ENCODE results near the gene DMXL1. TPM values are rescaled to one million over a fixed set of nuclear protein-coding genes. Genes with fewer than 3 reads are reported as not detected.
A peak's percentile ranks its signal among the peaks of the same experiment; 100 is the strongest.

Gene DMXL1
- total RNA-seq, 3 donors from 2014 or later (not counting 1 experiment from before 2014, with no cell fraction given): 36.7 to 43.0 (median 39.9) TPM

DNA sequence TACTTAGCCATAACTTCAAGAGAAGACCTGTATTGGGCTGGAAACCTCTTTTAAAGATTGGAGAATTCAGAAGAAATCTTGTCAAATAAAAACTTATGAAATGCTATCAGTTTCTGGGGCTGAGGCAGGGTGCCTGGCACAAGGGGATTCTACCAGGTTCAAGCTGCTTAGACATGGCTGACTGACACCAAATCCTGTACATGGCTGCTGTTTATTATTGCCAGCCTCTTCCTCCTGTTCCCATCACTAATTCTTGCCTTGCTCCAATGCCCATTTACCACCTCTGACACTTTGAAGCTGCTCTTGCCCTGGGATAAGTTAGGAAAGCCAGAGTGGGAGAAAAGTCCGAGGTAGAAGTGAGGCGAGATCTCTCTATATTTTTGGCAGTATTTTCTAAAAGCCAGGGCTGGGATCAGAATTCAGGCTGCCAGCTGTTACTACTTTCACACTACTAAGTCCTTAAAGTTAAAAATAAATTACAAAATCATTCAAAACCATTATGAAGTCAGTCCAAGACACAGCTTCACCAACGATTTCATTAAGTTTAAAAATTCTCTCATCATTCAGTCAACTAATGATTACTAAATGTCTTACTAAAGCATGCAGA, 218.7 kb downstream of the DMXL1 start:
- H3K9me3 Mint-ChIP-seq: peaks cover 2% of the 10 kb centered on the region in 2 donors
- intact Hi-C loops (cut with micrococcal nuclease): loop anchor here (2.0 kb wide), 1 partner anchor 17 kb away; no protein-coding TSS in a partner anchor
- H3K27ac ChIP-seq (ENCODE audit: low read length): peak overlapping the region; percentile 77

DNA sequence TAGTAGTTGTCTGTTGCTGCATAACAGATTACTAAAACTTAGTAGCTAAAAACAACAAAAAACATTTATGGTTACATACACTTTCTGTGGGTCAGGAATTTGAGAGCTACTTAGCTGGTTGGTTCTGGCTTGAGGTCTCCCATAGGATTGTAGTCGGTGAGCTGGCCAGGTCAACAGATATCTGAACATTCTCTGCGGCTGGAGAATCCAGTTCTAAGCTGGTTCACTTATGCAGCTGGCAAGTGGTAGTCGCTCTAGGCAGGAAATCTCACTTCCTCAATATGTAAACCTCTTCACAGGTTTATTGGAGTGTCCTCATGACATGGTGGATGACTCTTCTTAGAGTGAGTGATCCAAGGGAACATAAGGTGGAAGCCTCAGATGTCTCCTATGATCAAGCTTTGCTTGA, 219.3 kb downstream of the DMXL1 start:
- H3K27me3 Mint-ChIP-seq (ENCODE audit: low read depth in 2 of 2): no peaks in the 10 kb centered on the region
- Histone ChIP-seq H3K27ac (ENCODE audit: low read length) (peak overlapping the region; percentile 12), H3K4me3 (ENCODE audit: low read length) (no peak overlapping the region), H3K27me3 (ENCODE audit: control insufficient read depth, insufficient read depth, low read length) (no peaks in the 10 kb centered on the region), H3K4me1 (ENCODE audit: control insufficient read depth, insufficient read depth, low read length) (peaks cover 35% of the 10 kb centered on the region), H3K9me3 (ENCODE audit: control insufficient read depth, insufficient read depth, low read length) (no peaks in the 10 kb centered on the region), H3K36me3 (ENCODE audit: control insufficient read depth, insufficient read depth, low read length) (no peaks in the 10 kb centered on the region)
- peak; percentile 43 to 70 (median 64) for ATAC-seq
- 11% methylated on average over 3 of the region's 3 CpGs for WGBS (ENCODE audit: insufficient coverage)
- H3K4me1 Mint-ChIP-seq: peaks cover 86 to 87% of the 10 kb centered on the region in 2 donors
- H3K36me3 Mint-ChIP-seq: no peaks in the 10 kb centered on the region
- TF ChIP-seq, protein P1, sequence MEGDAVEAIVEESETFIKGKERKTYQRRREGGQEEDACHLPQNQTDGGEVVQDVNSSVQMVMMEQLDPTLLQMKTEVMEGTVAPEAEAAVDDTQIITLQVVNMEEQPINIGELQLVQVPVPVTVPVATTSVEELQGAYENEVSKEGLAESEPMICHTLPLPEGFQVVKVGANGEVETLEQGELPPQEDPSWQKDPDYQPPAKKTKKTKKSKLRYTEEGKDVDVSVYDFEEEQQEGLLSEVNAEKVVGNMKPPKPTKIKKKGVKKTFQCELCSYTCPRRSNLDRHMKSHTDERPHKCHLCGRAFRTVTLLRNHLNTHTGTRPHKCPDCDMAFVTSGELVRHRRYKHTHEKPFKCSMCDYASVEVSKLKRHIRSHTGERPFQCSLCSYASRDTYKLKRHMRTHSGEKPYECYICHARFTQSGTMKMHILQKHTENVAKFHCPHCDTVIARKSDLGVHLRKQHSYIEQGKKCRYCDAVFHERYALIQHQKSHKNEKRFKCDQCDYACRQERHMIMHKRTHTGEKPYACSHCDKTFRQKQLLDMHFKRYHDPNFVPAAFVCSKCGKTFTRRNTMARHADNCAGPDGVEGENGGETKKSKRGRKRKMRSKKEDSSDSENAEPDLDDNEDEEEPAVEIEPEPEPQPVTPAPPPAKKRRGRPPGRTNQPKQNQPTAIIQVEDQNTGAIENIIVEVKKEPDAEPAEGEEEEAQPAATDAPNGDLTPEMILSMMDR (IDR thresholded peaks at IDR 0.05): no peak
- H3K4me3 Mint-ChIP-seq: peak overlapping the region; percentile 78
- peak overlapping the region; percentile 89 for H3K27ac Mint-ChIP-seq
- intact Hi-C loops (cut with micrococcal nuclease): no loop called here
- peak in 1 of 2 donors; percentile 64 for DNase-seq
- peaks cover 2% of the 10 kb centered on the region in 2 donors for H3K9me3 Mint-ChIP-seq

More for the DNA sequence above, 218.7 kb downstream of the DMXL1 start:
- Mint-ChIP-seq H3K4me1 (peaks cover 88 to 92% of the 10 kb centered on the region in 2 donors), H3K36me3 (no peaks in the 10 kb centered on the region), H3K27me3 (ENCODE audit: low read depth in 2 of 2) (no peaks in the 10 kb centered on the region), H3K4me3 (peak overlapping the region; percentile 78), H3K27ac (peak overlapping the region; percentile 89)
- no peaks in the 10 kb centered on the region for H3K27me3 ChIP-seq (ENCODE audit: control insufficient read depth, insufficient read depth, low read length)
- no peak overlapping the region for H3K4me3 ChIP-seq (ENCODE audit: low read length)
- TF ChIP-seq, protein P1 (IDR thresholded peaks at IDR 0.05): no peak
- H3K4me1 ChIP-seq (ENCODE audit: control insufficient read depth, insufficient read depth, low read length): peaks cover 40% of the 10 kb centered on the region
- 70% methylated on average over 3 of the region's 3 CpGs for WGBS (ENCODE audit: insufficient coverage)
- H3K9me3 ChIP-seq (ENCODE audit: control insufficient read depth, insufficient read depth, low read length): no peaks in the 10 kb centered on the region
- no peak for ATAC-seq
- H3K36me3 ChIP-seq (ENCODE audit: control insufficient read depth, insufficient read depth, low read length): no peaks in the 10 kb centered on the region
- no peak for DNase-seq

GRCh38 chr5:119290607-119291006, 219.7 kb downstream of the DMXL1 start:
- no peaks in the 10 kb centered on the region for H3K27me3 ChIP-seq (ENCODE audit: control insufficient read depth, insufficient read depth, low read length)
- H3K9me3 ChIP-seq (ENCODE audit: control insufficient read depth, insufficient read depth, low read length): no peaks in the 10 kb centered on the region
- Mint-ChIP-seq H3K4me3 (peak overlapping the region; percentile 78), H3K36me3 (no peaks in the 10 kb centered on the region), H3K27me3 (ENCODE audit: low read depth in 2 of 2) (no peaks in the 10 kb centered on the region), H3K4me1 (peaks cover 81 to 82% of the 10 kb centered on the region in 2 donors), H3K9me3 (peaks cover 2% of the 10 kb centered on the region in 2 donors), H3K27ac (peak overlapping the region; percentile 89)
- DNase-seq: no peak
- H3K36me3 ChIP-seq (ENCODE audit: control insufficient read depth, insufficient read depth, low read length): no peaks in the 10 kb centered on the region
- no peak for ATAC-seq
- peaks cover 33% of the 10 kb centered on the region for H3K4me1 ChIP-seq (ENCODE audit: control insufficient read depth, insufficient read depth, low read length)
- TF ChIP-seq, protein P1 (IDR thresholded peaks at IDR 0.05): no peak
- intact Hi-C loops (cut with micrococcal nuclease): no loop called here
- WGBS (ENCODE audit: insufficient coverage): 96% methylated on average over 2 of the region's 2 CpGs
- H3K4me3 ChIP-seq (ENCODE audit: low read length): no peak overlapping the region
- H3K27ac ChIP-seq (ENCODE audit: low read length): peak overlapping the region; percentile 12
